Neural progenitor cell (in vitro differentiated cells): ENCODE data around the gene ZNF385A.

Experiments used
- EZH2phosphoT487 ChIP-seq: fragments of 200-600 bp; sonication (generic); IDR thresholded peaks from 2 replicates; pipeline ENCODE4 v1.6.1; 2017; ENCODE audit warnings: antibody characterized with exemption
- TF ChIP-seq, protein P1 (sequence below): fragments of 200-600 bp; sonication (generic); IDR thresholded peaks from 2 replicates; pipeline ENCODE4 v1.5.1; 2017; ENCODE audit warnings: antibody characterized with exemption, mild to moderate bottlenecking

DNA sequence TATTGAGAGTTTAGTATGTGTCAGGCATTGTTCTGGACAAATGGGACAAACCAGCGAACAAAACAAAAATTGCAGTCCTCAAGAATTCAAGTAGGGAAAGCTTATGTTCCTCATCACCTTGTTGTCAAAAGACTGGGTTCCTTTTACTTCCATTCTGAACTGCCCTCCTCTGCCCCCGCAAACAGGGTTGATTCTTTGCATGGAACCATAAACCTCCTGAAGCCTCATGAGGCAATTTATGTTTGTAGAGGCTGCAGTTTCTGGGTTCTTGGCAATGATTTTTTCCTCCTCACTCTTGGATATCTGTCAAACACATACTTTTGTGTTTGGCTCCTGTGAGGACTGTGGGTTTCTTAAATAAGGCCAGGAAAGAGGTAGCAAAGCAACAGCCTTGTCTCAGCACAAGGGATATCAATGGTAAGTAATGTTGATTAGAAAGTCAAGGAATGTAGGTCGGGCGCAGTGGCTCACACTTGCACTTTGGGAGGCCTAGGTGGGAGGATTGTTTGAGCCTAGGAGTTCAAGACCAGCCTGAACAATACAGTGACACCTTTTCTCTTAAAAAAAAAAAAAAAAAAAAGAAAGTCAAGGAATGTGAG, 45.7 kb downstream of the ZNF385A start:
- TF ChIP-seq, protein P1, sequence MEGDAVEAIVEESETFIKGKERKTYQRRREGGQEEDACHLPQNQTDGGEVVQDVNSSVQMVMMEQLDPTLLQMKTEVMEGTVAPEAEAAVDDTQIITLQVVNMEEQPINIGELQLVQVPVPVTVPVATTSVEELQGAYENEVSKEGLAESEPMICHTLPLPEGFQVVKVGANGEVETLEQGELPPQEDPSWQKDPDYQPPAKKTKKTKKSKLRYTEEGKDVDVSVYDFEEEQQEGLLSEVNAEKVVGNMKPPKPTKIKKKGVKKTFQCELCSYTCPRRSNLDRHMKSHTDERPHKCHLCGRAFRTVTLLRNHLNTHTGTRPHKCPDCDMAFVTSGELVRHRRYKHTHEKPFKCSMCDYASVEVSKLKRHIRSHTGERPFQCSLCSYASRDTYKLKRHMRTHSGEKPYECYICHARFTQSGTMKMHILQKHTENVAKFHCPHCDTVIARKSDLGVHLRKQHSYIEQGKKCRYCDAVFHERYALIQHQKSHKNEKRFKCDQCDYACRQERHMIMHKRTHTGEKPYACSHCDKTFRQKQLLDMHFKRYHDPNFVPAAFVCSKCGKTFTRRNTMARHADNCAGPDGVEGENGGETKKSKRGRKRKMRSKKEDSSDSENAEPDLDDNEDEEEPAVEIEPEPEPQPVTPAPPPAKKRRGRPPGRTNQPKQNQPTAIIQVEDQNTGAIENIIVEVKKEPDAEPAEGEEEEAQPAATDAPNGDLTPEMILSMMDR: no peak
- TF ChIP-seq EZH2phosphoT487: no peak
